NCI-H2227 (cell line): Measurements from ENCODE around the gene NDST3.

Experiments used
- DNase-seq: peaks from one replicate; lab custom pipeline; 2025; ENCODE audit not compliant: unreplicated experiment; lab: John Stamatoyannopoulos, UW

Gene NDST3

DNA sequence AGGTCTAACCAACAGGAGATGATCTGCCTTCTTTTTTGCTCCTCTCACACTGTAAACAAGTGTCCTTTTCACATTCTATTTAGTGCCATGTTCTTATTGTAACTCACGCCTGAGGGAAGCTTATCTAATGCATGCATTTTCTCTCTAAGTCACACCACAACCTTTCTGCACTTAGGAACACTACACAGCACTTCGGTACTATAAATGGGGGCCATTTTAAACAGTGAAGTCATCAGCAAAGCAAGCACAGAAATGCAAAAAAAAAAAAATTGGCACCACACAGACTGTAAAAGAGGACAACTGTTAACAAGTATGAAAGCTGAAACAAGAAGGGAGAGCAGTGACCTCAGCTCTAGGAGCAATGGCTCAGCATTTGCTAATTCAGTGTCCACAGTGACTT lies 273.4 kb downstream of the NDST3 start:
- DNase-seq = no peak
